BLaER1 treated with 17β-estradiol and CSF1 and Interleukin-3, amounts not matched to agents 10 nM and 100 nM (cell line): ENCODE results near the gene RGSL1.

Source experiments
- H3K27ac ChIP-seq, 11 experiments: shearing (Covaris generic); formaldehyde crosslinking; 2 replicates each; pipeline ENCODE4 v1.8.1; 2022
- H3K27me3 ChIP-seq, 11 experiments: shearing (Covaris generic); formaldehyde crosslinking; 2 replicates each; pipeline ENCODE4 v1.8.1; 2022
- H3K36me3 ChIP-seq, 11 experiments: shearing (Covaris generic); formaldehyde crosslinking; 2 replicates each; pipeline ENCODE4 v1.8.1; 2022
- H3K4me1 ChIP-seq, 10 experiments: shearing (Covaris generic); formaldehyde crosslinking; 2 replicates each; pipeline ENCODE4 v1.8.1; 2022
- H3K4me2 ChIP-seq, 11 experiments: shearing (Covaris generic); formaldehyde crosslinking; 2 replicates each; pipeline ENCODE4 v1.8.1; 2022
- H3K4me3 ChIP-seq, 10 experiments: shearing (Covaris generic); formaldehyde crosslinking; 2 replicates each; pipeline ENCODE4 v1.8.1; 2022
- H3K9ac ChIP-seq, 11 experiments: shearing (Covaris generic); formaldehyde crosslinking; 2 replicates each; pipeline ENCODE4 v1.8.1; 2022
- H3K9me3 ChIP-seq, 11 experiments: shearing (Covaris generic); formaldehyde crosslinking; replicated peaks in 1 of 11; 2 replicates each; pipeline ENCODE4 v1.8.1; 2022
- H4K20me1 ChIP-seq, 11 experiments: shearing (Covaris generic); formaldehyde crosslinking; 2 replicates each; pipeline ENCODE4 v1.8.1; 2022
- Cebpa-rat ChIP-seq, 11 experiments: shearing (Covaris generic); IDR thresholded peaks; 2 replicates each; pipeline ENCODE4 v1.8.1; 2022

The RGSL1 gene

DNA sequence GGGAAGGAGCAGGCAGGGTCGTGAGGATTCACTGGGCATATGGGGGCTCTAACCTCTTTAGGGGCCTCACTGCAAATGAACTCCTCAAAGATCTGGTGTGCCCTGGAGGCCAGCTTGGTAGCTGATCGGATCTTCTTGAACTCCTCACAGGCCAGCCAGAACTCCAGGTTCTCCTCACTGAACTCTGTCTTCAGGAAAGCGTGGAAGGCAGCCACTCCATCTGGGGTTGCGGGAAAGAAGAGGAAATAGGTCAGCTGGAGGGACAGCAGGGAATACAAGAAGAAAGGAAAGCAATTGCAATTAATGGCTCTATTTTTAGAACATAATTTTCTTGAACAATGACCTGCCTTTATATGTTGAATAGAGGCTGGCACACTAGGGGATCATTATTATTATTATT is 152.0 kb downstream of the RGSL1 start:
- Histone ChIP-seq H3K4me2 (peak overlapping the region; percentile 91 to 98 (median 96)), H3K4me1 (peaks cover 66 to 81% (median 75%) of the 10 kb centered on the region in 10 experiments), H3K9ac (peak overlapping the region; percentile 67 to 88 (median 75); a peak in 21 of 22 replicates), H4K20me1 (peaks cover 0 to 60% (median 41%) of the 10 kb centered on the region in 11 experiments; a peak in 17 of 22 replicates), H3K27ac (peak overlapping the region in 10 of 11 experiments; percentile 9 to 84 (median 59); a peak in 17 of 22 replicates), H3K4me3 (peak overlapping the region; percentile 62 to 86 (median 72)), H3K36me3 (peaks cover 19 to 48% (median 36%) of the 10 kb centered on the region in 11 experiments; a peak in 21 of 22 replicates), H3K9me3 (no peaks in the 10 kb centered on the region), H3K27me3 (0 out of 22 replicates have a peak, but pooled peaks cover 0 to 4% (median 0%) of the 10 kb centered on the region in 11 experiments)
- TF ChIP-seq Cebpa-rat (IDR thresholded peaks at IDR 0.05), result no peak

DNA sequence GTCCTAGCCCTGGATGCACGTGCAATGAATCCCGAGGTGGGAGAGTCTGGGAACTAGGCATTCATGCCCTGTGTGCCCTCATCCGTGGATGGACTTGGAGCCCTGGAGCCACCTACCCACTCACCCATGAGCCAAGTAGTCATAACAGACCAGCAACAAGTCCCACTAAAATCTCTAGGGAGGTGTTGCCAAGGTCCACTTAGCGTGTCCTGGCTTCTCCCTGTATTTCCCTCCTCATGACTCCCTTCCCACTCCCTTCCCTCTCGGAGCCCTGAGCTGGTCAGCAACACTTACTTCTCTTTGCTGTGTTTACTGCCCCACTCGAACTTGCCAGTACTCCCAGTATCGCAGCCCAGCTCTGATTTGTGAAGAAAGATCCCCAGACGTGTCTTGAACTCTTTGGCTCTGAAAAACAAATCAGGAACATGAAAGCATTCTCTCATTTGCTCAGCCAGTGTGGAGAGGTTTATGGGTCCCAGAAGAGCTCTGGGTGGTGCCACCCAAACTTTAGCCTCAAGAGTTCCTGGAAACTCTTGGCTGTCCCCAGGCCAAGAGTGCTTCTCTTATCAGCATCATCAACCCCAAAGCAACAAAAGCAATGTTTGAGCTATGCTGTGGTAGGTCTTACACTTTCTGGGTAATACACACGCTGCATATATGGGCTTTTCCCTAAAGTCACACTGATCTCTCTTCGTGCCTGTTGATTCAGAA is 153.1 kb downstream of the RGSL1 start:
- Histone ChIP-seq H3K4me2 (peak overlapping the region; percentile 91 to 98 (median 96)), H3K27me3 (0 out of 22 replicates have a peak, but pooled peaks cover 0 to 4% (median 0%) of the 10 kb centered on the region in 11 experiments), H3K4me3 (peak overlapping the region; percentile 62 to 86 (median 72)), H3K9me3 (no peaks in the 10 kb centered on the region), H4K20me1 (peaks cover 0 to 60% (median 41%) of the 10 kb centered on the region in 11 experiments; a peak in 17 of 22 replicates), H3K36me3 (peaks cover 19 to 48% (median 36%) of the 10 kb centered on the region in 11 experiments; a peak in 21 of 22 replicates), H3K9ac (peak overlapping the region; percentile 67 to 88 (median 75)), H3K27ac (peak overlapping the region in 10 of 11 experiments; percentile 55 to 84 (median 68); a peak in 20 of 22 replicates), H3K4me1 (peaks cover 76 to 89% (median 85%) of the 10 kb centered on the region in 10 experiments)
- TF ChIP-seq Cebpa-rat (IDR thresholded peaks at IDR 0.05), result no peak

DNA sequence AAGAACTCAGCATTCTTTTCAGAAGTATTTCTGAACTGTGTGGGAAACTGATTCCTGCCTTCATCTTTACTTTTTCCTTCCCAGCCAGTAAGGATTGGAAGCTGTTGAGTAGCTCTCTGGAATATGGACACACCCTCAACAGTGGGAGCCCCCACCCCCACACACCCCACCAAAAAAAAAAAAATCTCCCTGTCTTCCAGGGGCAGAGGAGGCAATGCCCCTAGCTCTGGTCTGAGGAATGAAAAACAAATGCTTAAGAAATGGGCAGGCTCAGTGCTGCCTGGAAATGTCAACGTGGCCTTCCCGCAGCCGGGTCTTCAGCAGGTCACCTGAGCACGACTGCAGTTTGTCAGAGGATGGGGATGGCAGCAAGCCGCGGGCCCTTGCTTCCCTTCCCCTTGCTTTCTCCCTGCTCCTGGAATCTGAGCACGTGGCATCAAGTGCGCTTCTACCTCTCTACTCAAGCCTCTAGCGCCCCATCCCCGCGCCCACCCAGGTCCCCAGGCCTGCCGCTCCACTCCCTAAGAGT is 153.8 kb downstream of the RGSL1 start:
- Histone ChIP-seq H3K27me3 (0 out of 22 replicates have a peak, but pooled peaks cover 0 to 4% (median 0%) of the 10 kb centered on the region in 11 experiments), H3K4me1 (peaks cover 72 to 86% (median 82%) of the 10 kb centered on the region in 10 experiments), H3K4me2 (peak overlapping the region; percentile 91 to 98 (median 96))

DNA sequence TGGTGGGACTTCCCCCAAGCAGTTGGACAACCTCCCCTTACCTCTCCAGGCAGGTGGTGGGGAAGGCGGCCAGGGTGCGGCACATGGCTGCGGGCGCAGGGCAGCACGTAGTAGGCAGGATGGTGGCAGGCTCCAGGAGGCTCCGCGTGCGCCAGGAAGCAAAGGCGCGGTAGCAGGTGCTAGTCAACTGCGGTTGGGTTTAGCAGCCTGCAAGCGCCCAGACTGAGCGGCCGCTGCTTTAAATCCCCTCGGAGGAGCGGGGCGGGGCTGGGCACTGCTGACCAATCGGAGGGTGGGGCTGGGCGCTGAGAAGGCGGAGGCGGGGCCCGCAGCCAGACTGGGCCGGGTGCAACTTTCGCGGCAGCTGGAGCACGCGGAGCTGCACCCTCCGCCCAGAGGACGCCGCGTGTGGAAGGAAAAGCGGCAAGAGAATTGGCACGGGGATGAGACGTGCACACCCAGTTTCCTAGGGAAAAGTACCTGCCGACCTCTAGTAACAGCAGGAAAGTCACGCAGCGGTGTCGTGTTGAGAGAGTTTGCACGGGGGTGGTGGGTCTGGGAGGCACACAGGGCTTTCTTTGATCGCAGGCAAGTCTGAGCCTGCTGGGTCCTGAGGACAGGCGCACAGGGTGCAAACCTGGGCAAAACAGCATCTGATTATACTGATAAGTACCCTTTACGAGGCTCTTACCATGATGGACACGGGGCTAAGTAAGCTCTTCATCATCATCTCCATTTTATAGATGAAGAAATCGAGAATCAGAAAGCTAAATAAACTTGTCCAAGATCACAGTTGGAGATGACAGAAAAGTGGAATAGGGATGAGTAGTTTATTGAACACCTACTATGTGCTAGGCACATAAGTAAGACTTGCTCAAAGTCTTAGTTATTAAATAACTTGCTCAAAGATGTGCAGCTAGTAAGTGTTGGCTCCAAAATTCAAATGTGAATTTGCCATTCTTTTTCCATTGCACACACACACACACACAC is 154.5 kb downstream of the RGSL1 start, which contains the start of gene RGS16:
Gene RGS16 (minus strand): TSS at position 215 of the 990 bp plus-strand sequence. CDS start 130 bp downstream, at position 85.
- Histone ChIP-seq H3K27me3 (0 out of 22 replicates have a peak, but pooled peaks cover 0 to 4% (median 0%) of the 10 kb centered on the region in 11 experiments), H3K4me1 (peaks cover 71 to 86% (median 82%) of the 10 kb centered on the region in 10 experiments), H3K27ac (peak within 1 kb of the TSS in 10 of 11 experiments; percentile 55 to 84 (median 68); a peak in 20 of 22 replicates), H3K4me2 (peak within 1 kb of the TSS; percentile 91 to 98 (median 96)), H3K4me3 (peak within 1 kb of the TSS; percentile 62 to 86 (median 72)), H4K20me1 (peaks cover 0 to 47% (median 35%) of the 10 kb centered on the region in 11 experiments; a peak in 17 of 22 replicates), H3K36me3 (peaks cover 15 to 38% (median 29%) of the 10 kb centered on the region in 11 experiments; a peak in 21 of 22 replicates), H3K9ac (peak within 1 kb of the TSS; percentile 67 to 88 (median 75)), H3K9me3 (no peaks in the 10 kb centered on the region)
- TF ChIP-seq Cebpa-rat (IDR thresholded peaks at IDR 0.05), result no peak

More for the DNA sequence above, 153.8 kb downstream of the RGSL1 start:
- H3K4me3 ChIP-seq, result peak overlapping the region; percentile 62 to 86 (median 72)
- H3K9ac ChIP-seq, result peak overlapping the region; percentile 67 to 88 (median 75)
- peaks cover 19 to 45% (median 36%) of the 10 kb centered on the region in 11 experiments; a peak in 21 of 22 replicates for H3K36me3 ChIP-seq
- TF ChIP-seq Cebpa-rat (IDR thresholded peaks at IDR 0.05), result no peak
- H4K20me1 ChIP-seq, result peaks cover 0 to 55% (median 41%) of the 10 kb centered on the region in 11 experiments; a peak in 17 of 22 replicates
- no peaks in the 10 kb centered on the region for H3K9me3 ChIP-seq
- peak overlapping the region in 10 of 11 experiments; percentile 55 to 84 (median 68); a peak in 19 of 22 replicates for H3K27ac ChIP-seq

DNA sequence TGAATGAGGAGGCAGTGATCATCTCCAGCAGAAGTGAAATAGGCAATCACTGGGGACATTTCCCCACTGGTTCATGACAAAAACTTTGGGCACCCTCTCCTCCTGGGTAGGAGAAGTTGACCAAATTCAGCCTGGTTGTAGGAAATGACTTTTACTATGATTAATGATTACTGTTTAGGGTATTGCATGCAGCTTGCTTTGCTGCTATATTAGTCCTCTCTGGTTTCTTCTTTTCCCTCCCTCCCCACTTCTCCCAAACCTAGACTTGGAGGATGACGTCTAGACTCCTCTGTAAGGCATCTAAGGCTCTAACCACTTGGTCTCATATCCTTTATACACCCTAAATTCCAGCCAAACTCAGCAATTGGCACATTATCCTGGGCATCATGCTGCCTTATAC is 157.6 kb downstream of the RGSL1 start:
- Histone ChIP-seq H3K4me3 (no peak overlapping the region), H3K9ac (no peak overlapping the region), H3K4me2 (peak overlapping the region; percentile 46 to 78 (median 59); a peak in 21 of 22 replicates), H3K4me1 (peaks cover 64 to 78% (median 74%) of the 10 kb centered on the region in 10 experiments), H3K27me3 (0 out of 22 replicates have a peak, but pooled peaks cover 0 to 4% (median 0%) of the 10 kb centered on the region in 11 experiments), H4K20me1 (peaks cover 0 to 16% (median 13%) of the 10 kb centered on the region in 11 experiments; a peak in 10 of 22 replicates), H3K27ac (peak overlapping the region in 3 of 11 experiments; percentile 2 to 24 (median 6); a peak in 5 of 22 replicates), H3K9me3 (no peaks in the 10 kb centered on the region), H3K36me3 (peaks cover 0 to 8% (median 3%) of the 10 kb centered on the region in 11 experiments; a peak in 9 of 22 replicates)
- no peak for TF ChIP-seq Cebpa-rat (IDR thresholded peaks at IDR 0.05)

DNA sequence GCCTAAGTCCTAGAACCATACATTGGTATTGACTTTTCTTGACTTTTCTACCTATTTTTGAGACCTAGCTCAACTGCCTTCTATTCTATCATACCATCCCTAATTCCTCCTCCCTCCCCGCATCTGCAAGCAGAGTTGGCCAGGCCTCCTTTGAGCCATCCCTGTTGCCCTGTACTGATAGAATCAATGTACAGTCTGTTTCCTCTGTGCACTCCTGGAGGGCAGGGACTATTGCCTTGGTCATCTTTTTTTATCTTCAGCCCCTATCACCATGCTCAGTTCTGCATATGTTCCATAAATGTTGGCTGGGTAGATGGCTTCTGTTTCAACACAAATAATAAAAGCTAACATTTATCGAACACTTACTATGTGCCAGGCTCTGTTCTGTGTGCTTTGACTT is 158.3 kb downstream of the RGSL1 start:
- H3K27me3 ChIP-seq, result 0 out of 22 replicates have a peak, but pooled peaks cover 0 to 4% (median 0%) of the 10 kb centered on the region in 11 experiments
- peaks cover 64 to 78% (median 74%) of the 10 kb centered on the region in 10 experiments for H3K4me1 ChIP-seq
- H3K9ac ChIP-seq, result no peak overlapping the region
- H3K27ac ChIP-seq, result no peak overlapping the region
- H3K4me3 ChIP-seq, result no peak overlapping the region
- H3K9me3 ChIP-seq, result no peaks in the 10 kb centered on the region
- H4K20me1 ChIP-seq, result peaks cover 0 to 10% (median 7%) of the 10 kb centered on the region in 11 experiments; a peak in 8 of 22 replicates
- peak overlapping the region in 9 of 11 experiments; percentile 46 to 78 (median 63); a peak in 16 of 22 replicates for H3K4me2 ChIP-seq
- no peak for TF ChIP-seq Cebpa-rat (IDR thresholded peaks at IDR 0.05)
- peaks cover 0 to 1% (median 0%) of the 10 kb centered on the region in 11 experiments; a peak in 3 of 22 replicates for H3K36me3 ChIP-seq

DNA sequence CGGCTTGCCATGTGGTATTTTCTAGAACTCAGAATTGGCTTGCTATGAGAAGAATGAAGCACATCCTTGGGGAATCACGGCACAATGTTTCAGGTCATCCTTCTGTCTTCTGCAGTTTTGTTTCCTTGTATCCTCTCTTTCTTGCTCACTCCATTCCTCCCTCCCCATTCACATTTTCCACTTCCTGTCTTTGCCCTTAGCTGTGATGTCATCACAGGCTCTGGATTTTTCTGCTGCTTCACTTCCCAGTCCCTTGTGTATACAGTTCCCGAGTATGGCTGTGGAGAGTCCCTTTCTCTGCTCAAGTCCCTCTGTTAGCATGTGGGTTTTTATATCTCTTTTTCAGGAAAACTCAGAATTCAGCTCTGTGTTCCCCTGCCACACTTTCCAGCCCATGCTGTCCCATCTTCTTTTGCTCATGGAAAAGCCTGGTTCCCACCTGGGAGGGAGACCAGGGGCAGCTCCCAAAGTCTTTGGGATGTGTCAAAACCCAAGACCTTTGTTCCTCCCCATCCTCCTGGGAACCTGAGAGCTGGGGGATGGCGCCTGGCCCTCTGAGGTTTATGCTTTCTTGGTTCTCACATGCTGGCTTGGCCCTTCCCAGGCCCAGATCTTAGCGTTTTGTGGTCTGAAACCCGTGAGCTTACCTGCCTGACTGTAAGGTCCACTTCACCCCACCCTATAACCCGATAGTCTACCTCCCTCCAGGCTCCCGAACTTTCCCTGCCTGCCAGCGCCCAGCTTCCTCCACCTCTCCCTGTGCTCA is 159.1 kb downstream of the RGSL1 start:
- Histone ChIP-seq H3K4me2 (peak overlapping the region in 9 of 11 experiments; percentile 1 to 78 (median 26); a peak in 12 of 22 replicates), H3K36me3 (no peaks in the 10 kb centered on the region), H3K27ac (peak overlapping the region in 3 of 11 experiments; percentile 9 to 37 (median 11); a peak in 4 of 22 replicates), H3K27me3 (0 out of 22 replicates have a peak, but pooled peaks cover 0 to 4% (median 0%) of the 10 kb centered on the region in 11 experiments), H3K9me3 (no peaks in the 10 kb centered on the region), H4K20me1 (peaks cover 0 to 2% (median 0%) of the 10 kb centered on the region in 11 experiments; a peak in 4 of 22 replicates), H3K9ac (no peak overlapping the region), H3K4me3 (no peak overlapping the region), H3K4me1 (peaks cover 68 to 78% (median 74%) of the 10 kb centered on the region in 10 experiments)
- TF ChIP-seq Cebpa-rat (IDR thresholded peaks at IDR 0.05), result no peak
